ENCODE results near the gene NSMCE1. TPM values are rescaled to one million over a fixed set of nuclear protein-coding genes. Genes with fewer than 3 reads are reported as not detected.

The NSMCE1 gene
- total and polyA plus RNA-seq, 4 donors = 16.5 to 39.0 (median 21.7) TPM

DNA sequence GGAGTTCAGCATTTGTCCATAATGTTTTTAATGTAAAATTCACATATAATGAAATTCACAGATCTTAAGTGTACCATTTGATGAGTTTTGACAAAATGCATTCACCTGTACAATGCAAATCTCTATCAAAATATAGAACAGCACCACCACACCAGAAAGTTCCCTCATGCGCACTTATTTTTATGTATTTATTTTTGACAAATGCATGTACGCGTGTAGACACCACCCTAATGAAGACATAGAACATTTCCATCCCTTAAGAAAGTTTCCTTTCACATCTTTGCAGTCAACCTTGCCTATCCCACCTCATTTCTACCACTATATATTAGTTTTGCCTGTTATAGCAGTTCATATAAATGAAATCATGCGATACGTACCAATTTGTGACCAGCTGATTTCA lies 29.6 kb upstream of the NSMCE1 start:
- Histone ChIP-seq H3K27me3 (ENCODE audit: control insufficient read depth in 4 of 4, insufficient read depth in 4 of 4, low read length in 3 of 4) (no peaks in the 10 kb centered on the region), H3K4me3 (ENCODE audit: low read depth in 1 of 3, low read length in 3 of 3) (no peak overlapping the region), H3K9me3 (ENCODE audit: control insufficient read depth in 4 of 4, low read length in 3 of 4) (no peaks in the 10 kb centered on the region), H3K36me3 (ENCODE audit: control insufficient read depth in 4 of 4, insufficient read depth in 3 of 4, low read depth in 1 of 4, low read length in 3 of 4) (no peaks in the 10 kb centered on the region), H3K27ac (ENCODE audit: low read depth in 1 of 2, low read length in 2 of 2) (no peak overlapping the region), H3K4me1 (ENCODE audit: control insufficient read depth in 4 of 4, insufficient read depth in 4 of 4, low read length in 3 of 4) (no peaks in the 10 kb centered on the region), H3K9ac (ENCODE audit: low read depth in 1 of 2, low read length in 2 of 2) (no peak overlapping the region)
- TF ChIP-seq GABPA (IDR thresholded peaks at IDR 0.05 in 1 of 2, conservative IDR thresholded peaks at IDR 0.05 in 1 of 2) (no peak), ZBTB33 (IDR thresholded peaks at IDR 0.05) (no peak), RAD21 (IDR thresholded peaks at IDR 0.05) (no peak), TAF1 (conservative IDR thresholded peaks at IDR 0.05) (no peak), SP1 (IDR thresholded peaks at IDR 0.05) (no peak), HNF4G (IDR thresholded peaks at IDR 0.05) (no peak), FOXA1 (IDR thresholded peaks at IDR 0.05) (no peak), YY1 (IDR thresholded peaks at IDR 0.05) (no peak), HNF4A (conservative IDR thresholded peaks at IDR 0.05) (no peak), REST (IDR thresholded peaks at IDR 0.05) (no peak), FOXA2 (IDR thresholded peaks at IDR 0.05) (no peak)
- TF ChIP-seq, protein P1, sequence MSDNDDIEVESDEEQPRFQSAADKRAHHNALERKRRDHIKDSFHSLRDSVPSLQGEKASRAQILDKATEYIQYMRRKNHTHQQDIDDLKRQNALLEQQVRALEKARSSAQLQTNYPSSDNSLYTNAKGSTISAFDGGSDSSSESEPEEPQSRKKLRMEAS (IDR thresholded peaks at IDR 0.05) = no peak
- no peak for DNase-seq (ENCODE audit: low spot score)
- WGBS = 97% methylated on average over 5 of the region's 5 CpGs

DNA sequence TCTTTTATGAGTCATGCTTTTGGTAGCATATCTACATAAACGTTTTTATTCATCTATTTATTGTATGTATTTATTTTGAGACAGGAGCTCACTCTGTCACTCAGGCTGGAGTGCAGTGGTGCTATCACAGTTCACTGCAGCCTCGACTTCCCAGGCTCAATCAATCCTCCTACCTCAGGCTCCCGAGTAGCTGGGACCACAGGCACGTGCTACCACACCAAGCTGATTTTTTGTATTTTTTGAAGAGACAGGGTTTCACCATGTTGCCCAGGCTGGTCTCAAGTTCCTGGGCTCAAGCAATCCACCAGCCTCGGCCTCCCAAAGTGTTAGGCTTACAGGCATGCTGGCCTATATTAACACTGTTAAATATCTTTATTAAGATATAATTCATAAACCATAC lies 24.8 kb upstream of the NSMCE1 start:
- TF ChIP-seq EGR1 (IDR thresholded peaks at IDR 0.05; ENCODE audit: low read depth in 2 of 2) (no peak), TAF1 (conservative IDR thresholded peaks at IDR 0.05) (no peak), FOXA1 (IDR thresholded peaks at IDR 0.05) (no peak), SP1 (IDR thresholded peaks at IDR 0.05) (no peak), GABPA (IDR thresholded peaks at IDR 0.05 in 1 of 2, conservative IDR thresholded peaks at IDR 0.05 in 1 of 2) (no peak)
- Histone ChIP-seq H3K9me3 (ENCODE audit: control insufficient read depth in 4 of 4, low read length in 3 of 4) (no peaks in the 10 kb centered on the region), H3K4me1 (ENCODE audit: control insufficient read depth in 4 of 4, insufficient read depth in 4 of 4, low read length in 3 of 4) (no peaks in the 10 kb centered on the region), H3K4me3 (ENCODE audit: low read depth in 1 of 3, low read length in 3 of 3) (no peak overlapping the region), H3K27ac (ENCODE audit: low read depth in 1 of 2, low read length in 2 of 2) (no peak overlapping the region), H3K9ac (ENCODE audit: low read depth in 1 of 2, low read length in 2 of 2) (no peak overlapping the region), H3K36me3 (ENCODE audit: control insufficient read depth in 4 of 4, insufficient read depth in 3 of 4, low read depth in 1 of 4, low read length in 3 of 4) (no peaks in the 10 kb centered on the region), H3K27me3 (ENCODE audit: control insufficient read depth in 4 of 4, insufficient read depth in 4 of 4, low read length in 3 of 4) (no peaks in the 10 kb centered on the region)
- DNase-seq (ENCODE audit: low spot score) = no peak
- 67% methylated on average over 5 of the region's 5 CpGs for WGBS

DNA sequence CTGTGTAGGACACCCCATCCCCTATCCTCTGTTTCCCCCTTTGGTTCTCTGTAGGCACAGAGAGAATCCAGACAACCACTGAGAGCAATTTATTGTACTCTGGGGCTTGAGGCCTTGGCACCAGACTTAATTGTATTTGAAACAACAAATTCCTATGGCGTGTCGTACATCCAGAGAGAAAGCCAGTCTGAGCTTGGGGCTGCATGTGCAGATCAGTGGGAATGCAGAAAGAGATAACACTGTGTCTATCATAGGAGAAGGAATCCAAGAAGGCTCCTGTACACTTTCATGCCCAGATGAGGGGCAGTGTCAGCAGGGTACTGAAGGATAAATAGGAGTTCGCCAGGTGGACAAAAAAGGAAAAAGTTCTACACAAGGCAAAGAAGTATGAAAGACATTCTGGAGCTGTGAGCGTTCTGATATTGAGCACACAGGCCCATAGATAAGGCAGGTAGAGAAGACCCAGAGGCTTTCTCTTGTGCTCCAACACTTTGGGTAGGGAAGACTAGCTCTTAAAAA lies 23.2 kb upstream of the NSMCE1 start:
- H3K9ac ChIP-seq (ENCODE audit: low read depth in 1 of 2, low read length in 2 of 2) = no peak overlapping the region
- H3K27ac ChIP-seq (ENCODE audit: low read depth in 1 of 2, low read length in 2 of 2) = no peak overlapping the region
- H3K27me3 ChIP-seq (ENCODE audit: control insufficient read depth in 4 of 4, insufficient read depth in 4 of 4, low read length in 3 of 4) = no peaks in the 10 kb centered on the region
- WGBS = 96% methylated on average over 4 of the region's 4 CpGs
- H3K36me3 ChIP-seq (ENCODE audit: control insufficient read depth in 4 of 4, insufficient read depth in 3 of 4, low read depth in 1 of 4, low read length in 3 of 4) = no peaks in the 10 kb centered on the region
- no peaks in the 10 kb centered on the region for H3K9me3 ChIP-seq (ENCODE audit: control insufficient read depth in 4 of 4, low read length in 3 of 4)
- no peak overlapping the region for H3K4me3 ChIP-seq (ENCODE audit: low read depth in 1 of 3, low read length in 3 of 3)
- DNase-seq (ENCODE audit: low spot score) = no peak
- H3K4me1 ChIP-seq (ENCODE audit: control insufficient read depth in 4 of 4, insufficient read depth in 4 of 4, low read length in 3 of 4) = no peaks in the 10 kb centered on the region
- TF ChIP-seq JUND (IDR thresholded peaks at IDR 0.05) (no peak), RAD21 (IDR thresholded peaks at IDR 0.05) (no peak), YY1 (IDR thresholded peaks at IDR 0.05) (no peak), ATF3 (IDR thresholded peaks at IDR 0.05) (no peak), ZBTB33 (IDR thresholded peaks at IDR 0.05) (no peak), FOXA2 (IDR thresholded peaks at IDR 0.05) (no peak), HNF4G (IDR thresholded peaks at IDR 0.05) (no peak), HNF4A (conservative IDR thresholded peaks at IDR 0.05) (no peak), NR2F2 (IDR thresholded peaks at IDR 0.05) (no peak), GABPA (IDR thresholded peaks at IDR 0.05 in 1 of 2, conservative IDR thresholded peaks at IDR 0.05 in 1 of 2) (no peak), EGR1 (IDR thresholded peaks at IDR 0.05; ENCODE audit: low read depth in 2 of 2) (no peak), CTCF (IDR thresholded peaks at IDR 0.05; ENCODE audit: low read depth, low read length, missing input control) (no peak)
- TF ChIP-seq, protein P1 (IDR thresholded peaks at IDR 0.05) = no peak
